Measurements from ENCODE around the gene PHF5A.

The PHF5A gene

GRCh38 chr22:41448189-41448808 is 20.2 kb downstream of the PHF5A start:
- DNase-seq (ENCODE audit: low spot score): peak; percentile 94
- CTCF ChIA-PET: interaction anchor here (0.6 to 1.2 kb wide), 3 partner anchors 9 to 69 kb away, joined by 3 read pairs; partner anchors contain the start of gene PHF5A
- TF ChIP-seq CTCF (conservative IDR thresholded peaks at IDR 0.05; ENCODE audit: low read depth): no peak
- POLR2A ChIA-PET (ENCODE audit: low non-redundant PET): interaction anchor here (0.6 to 0.9 kb wide), 2 partner anchors 20 to 36 kb away, joined by 3 to 5 read pairs; partner anchors contain the start of genes ACO2 and PHF5A
- peak overlapping the region; percentile 96 for H3K27ac ChIP-seq

DNA sequence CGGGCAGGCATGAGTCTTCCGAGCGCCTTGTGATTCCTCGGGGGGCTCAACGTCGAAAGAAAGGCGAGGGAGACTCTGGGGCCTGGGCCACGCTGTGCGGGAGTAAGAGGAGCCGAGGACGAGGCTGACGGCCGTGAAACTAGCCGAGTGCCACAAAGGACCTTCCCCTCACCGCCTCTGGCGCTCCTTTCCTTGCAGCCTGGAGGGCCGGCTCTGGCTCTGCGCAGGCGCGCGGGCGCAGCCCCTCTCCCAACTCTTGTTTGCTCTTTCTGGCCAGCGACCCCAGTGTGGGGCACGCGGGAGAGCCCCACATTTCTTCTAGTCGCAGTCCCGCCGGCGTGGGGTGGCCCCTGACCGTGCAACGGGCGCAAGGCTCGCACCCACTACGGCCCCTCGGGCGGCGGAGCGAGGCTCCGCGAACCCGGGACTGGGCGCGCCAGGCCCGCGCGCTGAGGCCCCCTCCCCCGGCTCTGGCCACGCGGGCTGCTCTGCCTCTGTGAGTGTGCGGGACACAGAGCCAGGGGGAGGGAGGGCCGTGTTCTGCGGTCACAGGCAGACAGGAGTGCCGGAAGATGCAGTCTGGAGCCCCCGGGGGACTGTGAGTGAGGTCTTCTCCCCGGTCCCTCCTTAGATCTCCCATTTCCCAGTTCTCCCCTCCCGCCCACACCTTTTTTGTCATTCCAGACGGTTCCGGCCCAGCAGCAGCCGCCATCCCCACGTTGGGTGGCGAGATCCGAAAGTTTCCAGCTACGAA is 20.9 kb downstream of the PHF5A start:
- no peak for DNase-seq (ENCODE audit: low spot score)
- POLR2A ChIA-PET (ENCODE audit: low non-redundant PET): interaction anchor here (0.9 to 1.0 kb wide), 3 partner anchors 21 to 70 kb away, joined by 3 read pairs; partner anchors contain the start of genes ACO2 and PHF5A
- TF ChIP-seq CTCF (conservative IDR thresholded peaks at IDR 0.05; ENCODE audit: low read depth): no peak
- peak overlapping the region; percentile 96 for H3K27ac ChIP-seq
- CTCF ChIA-PET: interaction anchor here (0.6 to 0.7 kb wide), 2 partner anchors 9 to 70 kb away, joined by 3 read pairs; no protein-coding TSS in a partner anchor

GRCh38 chr22:41446639-41447434 is 21.7 kb downstream of the PHF5A start, which contains the start of gene TOB2:
Gene TOB2 (minus strand): TSS chr22:41446801. CDS start chr22:41437345, 9,456 bp downstream.
- H3K27ac ChIP-seq: peak within 1 kb of the TSS; percentile 96
- ChIA-PET POLR2A (ENCODE audit: low non-redundant PET) (interaction anchor here (0.8 to 1.0 kb wide), 4 partner anchors 9 to 70 kb away, joined by 3 to 9 read pairs (median 3); partner anchors contain the start of genes ACO2 and PHF5A), CTCF (no interaction called here)
- no peak for TF ChIP-seq CTCF (conservative IDR thresholded peaks at IDR 0.05; ENCODE audit: low read depth)
- peak; percentile 80 for DNase-seq (ENCODE audit: low spot score)

- H3K27ac ChIP-seq: peak overlapping the region; percentile 96
- ChIA-PET CTCF (interaction anchor here (0.6 to 1.0 kb wide), 2 partner anchors 42 to 399 kb away, joined by 3 read pairs; no protein-coding TSS in a partner anchor), POLR2A (ENCODE audit: low non-redundant PET) (interaction anchor here (0.8 to 1.0 kb wide), 4 partner anchors 8 to 71 kb away, joined by 3 to 9 read pairs (median 3); partner anchors contain the start of genes ACO2 and PHF5A)
- DNase-seq (ENCODE audit: low spot score): no peak
- TF ChIP-seq CTCF (conservative IDR thresholded peaks at IDR 0.05; ENCODE audit: low read depth): no peak
Measured at GRCh38 chr22:41446057-41446501, 22.4 kb downstream of the PHF5A start.

DNA sequence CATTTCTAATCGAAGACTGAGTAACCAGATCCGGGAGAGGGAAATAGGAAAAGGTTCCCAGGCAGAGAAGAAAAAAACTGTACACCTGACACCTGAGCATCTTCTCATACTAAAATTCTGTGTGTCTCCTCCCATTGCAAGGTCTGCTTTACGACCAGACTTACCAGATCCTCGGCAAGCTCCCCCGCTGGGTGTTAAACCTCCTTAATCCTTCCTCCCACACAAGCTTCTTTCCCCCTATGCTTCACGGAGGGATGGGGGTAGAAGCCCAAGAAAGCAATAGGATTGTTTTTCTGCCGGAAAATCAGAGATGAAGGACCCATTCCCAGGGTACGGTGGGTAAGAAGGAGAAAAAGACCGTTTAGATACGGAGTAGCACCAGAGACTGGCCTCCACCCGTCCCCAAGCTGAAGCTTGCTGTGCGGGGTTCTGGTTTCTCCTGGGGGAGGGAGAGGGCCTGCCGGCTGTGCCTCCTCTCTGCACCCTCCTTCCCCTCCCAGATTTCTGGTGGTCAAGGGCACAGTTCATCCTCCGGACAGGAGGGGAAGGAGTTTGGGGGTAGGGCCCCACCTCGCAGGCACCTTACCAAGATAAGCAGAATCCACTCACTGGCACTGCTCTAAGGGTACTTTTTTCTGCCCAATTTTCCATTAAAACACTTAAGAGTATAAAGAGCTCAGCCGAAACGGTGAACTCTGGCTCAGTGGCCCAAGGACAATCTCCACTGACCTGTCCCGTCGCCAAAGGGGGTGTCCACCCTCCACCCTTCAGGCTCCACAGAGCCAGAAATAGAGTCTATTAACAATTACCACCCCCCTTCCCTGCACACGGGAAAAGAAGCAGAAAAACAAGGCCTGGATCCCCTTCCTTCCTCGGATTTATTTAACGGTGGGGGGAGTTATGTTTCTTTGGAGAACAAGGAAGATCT is 23.1 kb downstream of the PHF5A start:
- no peak for TF ChIP-seq CTCF (conservative IDR thresholded peaks at IDR 0.05; ENCODE audit: low read depth)
- ChIA-PET POLR2A (ENCODE audit: low non-redundant PET) (interaction anchor here (0.7 kb wide), 1 partner anchor 23 kb away, joined by 3 read pairs; the partner anchor contains the start of gene PHF5A), CTCF (interaction anchor here (0.6 to 1.0 kb wide), 2 partner anchors 41 to 399 kb away, joined by 3 read pairs; no protein-coding TSS in a partner anchor)
- H3K27ac ChIP-seq: peak overlapping the region; percentile 96
- no peak for DNase-seq (ENCODE audit: low spot score)

Data from RWPE1 (cell line).